GM19324 (cell line): Measurements from ENCODE around the gene IL27RA.

Experiments used
- ATAC-seq: cut with Tn5 transposase; IDR thresholded peaks from one replicate; pipeline ENCODE4 v1.9.1; 2021; ENCODE audit warnings: mild to moderate bottlenecking, moderate library complexity; ENCODE audit not compliant: unreplicated experiment, low FRiP score

The IL27RA gene

GRCh38 chr19:14031719-14032480, at the start of gene IL27RA:
IL27RA (plus strand) TSS chr19:14031762; CDS start chr19:14031873, 111 bp downstream.
- ATAC-seq, result peak; percentile 59

GRCh38 chr19:13981988-13982501, 49.5 kb upstream of the IL27RA start:
- ATAC-seq, result no peak

GRCh38 chr19:13982773-13983172, 48.8 kb upstream of the IL27RA start:
- ATAC-seq, result no peak

GRCh38 chr19:13983213-13983889, 48.2 kb upstream of the IL27RA start:
- no peak for ATAC-seq

- ATAC-seq, result no peak
These were observed 47.4 kb upstream of the IL27RA start for GRCh38 chr19:13984186-13984585.

- ATAC-seq, result no peak
These were observed 46.5 kb upstream of the IL27RA start for GRCh38 chr19:13984875-13985741.

- ATAC-seq, result peak; percentile 20
These were observed 45.7 kb upstream of the IL27RA start for GRCh38 chr19:13985771-13986347.

- ATAC-seq, result peak; percentile 75
These were observed 45.1 kb upstream of the IL27RA start for GRCh38 chr19:13986348-13986904.

- ATAC-seq, result no peak
These were observed 44.3 kb upstream of the IL27RA start for GRCh38 chr19:13987101-13987890.

GRCh38 chr19:13989487-13989886, 42.1 kb upstream of the IL27RA start:
- ATAC-seq, result no peak

- no peak for ATAC-seq
These were observed 41.5 kb upstream of the IL27RA start for GRCh38 chr19:13990085-13990484.

GRCh38 chr19:13992025-13992424, 39.5 kb upstream of the IL27RA start:
- no peak for ATAC-seq

- ATAC-seq, result no peak
These were observed 37.8 kb upstream of the IL27RA start for GRCh38 chr19:13993590-13994300.

- no peak for ATAC-seq
These were observed 36.4 kb upstream of the IL27RA start for GRCh38 chr19:13995017-13995728.

GRCh38 chr19:13995878-13996765, 35.4 kb upstream of the IL27RA start:
- no peak for ATAC-seq

GRCh38 chr19:13996928-13997630, 34.5 kb upstream of the IL27RA start:
- ATAC-seq, result no peak

- no peak for ATAC-seq
These were observed 34.0 kb upstream of the IL27RA start for GRCh38 chr19:13997631-13997962.
